SK-N-MC (cell line): Measurements from ENCODE around the gene MIEF2.

Source experiments
- EZH2 ChIP-seq: fragments of 200-600 bp; sonication (generic); IDR thresholded peaks from one replicate; pipeline ENCODE4 v1.6.1; 2017; ENCODE audit warnings: antibody characterized with exemption
- FOXP2 ChIP-seq: optimal IDR thresholded peaks from 2 replicates; pipeline ENCODE3; 2011; ENCODE audit warnings: mild to moderate bottlenecking, moderate library complexity; ENCODE audit not compliant: insufficient read depth; ENCODE audit errors: extremely low read length, control extremely low read depth
- POLR2AphosphoS5 ChIP-seq: IDR thresholded peaks from 2 replicates; pipeline ENCODE4 v1.6.1; 2012; ENCODE audit warnings: mild to moderate bottlenecking, low read depth, low read length, borderline replicate concordance

- TF ChIP-seq POLR2AphosphoS5: no peak
- TF ChIP-seq EZH2: no peak
- TF ChIP-seq FOXP2: no peak
These were observed 41.6 kb upstream of the MIEF2 start for GRCh38 chr17:18218756-18219415.
